OCI-LY7 (cell line): ENCODE data around the gene MAIP1.

Experiments
- CTCF ChIP-seq: fragments of 200-600 bp; sonication (generic); conservative IDR thresholded peaks from 2 replicates; pipeline ENCODE4 v1.5.1; 2014; ENCODE audit warnings: mild to moderate bottlenecking, antibody characterized with exemption, low read length, moderate library complexity, mixed read lengths
- EZH2phosphoT487 ChIP-seq: fragments of 200-600 bp; sonication (generic); IDR thresholded peaks from 2 replicates; pipeline ENCODE4 v1.6.1; 2018; ENCODE audit warnings: low read depth, borderline replicate concordance, mild to moderate bottlenecking, mixed run types, antibody characterized with exemption, low read length, moderate library complexity, mixed read lengths

GRCh38 chr2:199987586-199987985 lies 32.2 kb downstream of the MAIP1 start:
- TF ChIP-seq CTCF (no peak), EZH2phosphoT487 (no peak)
